Loucy (cell line): ENCODE data around the gene PALLD.

Experiments used
- H2AFZ ChIP-seq: fragments of 200-600 bp; sonication (generic); 2 replicates; pipeline ENCODE4 v1.6.0; 2016; ENCODE audit warnings: antibody characterized with exemption, mild to moderate bottlenecking, low read length, moderate library complexity
- H3F3A ChIP-seq: fragments of 200-600 bp; 2 replicates; pipeline ENCODE4 v1.6.0; 2016; ENCODE audit warnings: antibody characterized with exemption, low read depth, mild to moderate bottlenecking
- H3K27me3 ChIP-seq: fragments of 200-600 bp; sonication (generic); 2 replicates; pipeline ENCODE4 v1.6.1; 2014; ENCODE audit warnings: low read length, mild to moderate bottlenecking; ENCODE audit not compliant: insufficient read depth, poor library complexity, severe bottlenecking
- H3K36me3 ChIP-seq: fragments of 200-600 bp; sonication (generic); 2 replicates; pipeline ENCODE4 v1.6.1; 2016; ENCODE audit warnings: low read length; ENCODE audit not compliant: insufficient read depth
- H3K4me1 ChIP-seq: fragments of 200-600 bp; sonication (generic); 2 replicates; pipeline ENCODE4 v1.5.1; 2014; ENCODE audit warnings: low read length, mild to moderate bottlenecking; ENCODE audit not compliant: insufficient read depth, poor library complexity, severe bottlenecking
- H3K4me2 ChIP-seq: fragments of 200-600 bp; sonication (generic); 2 replicates; pipeline ENCODE4 v1.6.0; 2014; ENCODE audit warnings: antibody characterized with exemption, low read length, low read depth, mild to moderate bottlenecking; ENCODE audit not compliant: poor library complexity, severe bottlenecking
- H3K4me3 ChIP-seq: fragments of 200-600 bp; sonication (generic); 2 replicates; pipeline ENCODE4 v1.5.1; 2014; ENCODE audit warnings: low read length, mild to moderate bottlenecking, mixed read lengths; ENCODE audit not compliant: poor library complexity, severe bottlenecking
- H3K79me2 ChIP-seq: fragments of 200-600 bp; sonication (generic); 2 replicates; pipeline ENCODE4 v1.6.1; 2014; ENCODE audit warnings: low read length; ENCODE audit not compliant: insufficient read depth
- H3K9ac ChIP-seq: fragments of 200-600 bp; sonication (generic); 2 replicates; pipeline ENCODE4 v1.6.0; 2014; ENCODE audit warnings: mild to moderate bottlenecking, low read depth, low read length, moderate library complexity; ENCODE audit not compliant: poor library complexity, severe bottlenecking
- H3K9me2 ChIP-seq: fragments of 200-600 bp; sonication (generic); replicated peaks from 2 replicates; pipeline ENCODE4 v1.6.1; 2016; ENCODE audit warnings: low read depth, low read length, mixed read lengths
- H3K9me3 ChIP-seq: fragments of 200-600 bp; sonication (generic); 2 replicates; pipeline ENCODE4 v1.6.1; 2014; ENCODE audit warnings: mild to moderate bottlenecking, antibody characterized with exemption, low read length, low read depth; ENCODE audit not compliant: insufficient read depth
- H4K20me1 ChIP-seq: fragments of 200-600 bp; sonication (generic); 2 replicates; pipeline ENCODE4 v1.6.0; 2014; ENCODE audit warnings: antibody characterized with exemption, low read length, mild to moderate bottlenecking; ENCODE audit not compliant: insufficient read depth, poor library complexity, severe bottlenecking
- EZH2phosphoT487 ChIP-seq: fragments of 200-600 bp; IDR thresholded peaks from 2 replicates; pipeline ENCODE4 v1.6.1; 2018; ENCODE audit warnings: antibody characterized with exemption, mild to moderate bottlenecking, moderate library complexity, borderline replicate concordance
- TF ChIP-seq, protein P1 (sequence below): fragments of 200-600 bp; sonication (generic); conservative IDR thresholded peaks from 2 replicates; pipeline ENCODE4 v1.5.1; 2014; ENCODE audit warnings: mild to moderate bottlenecking, antibody characterized with exemption, low read length

PALLD gene

DNA sequence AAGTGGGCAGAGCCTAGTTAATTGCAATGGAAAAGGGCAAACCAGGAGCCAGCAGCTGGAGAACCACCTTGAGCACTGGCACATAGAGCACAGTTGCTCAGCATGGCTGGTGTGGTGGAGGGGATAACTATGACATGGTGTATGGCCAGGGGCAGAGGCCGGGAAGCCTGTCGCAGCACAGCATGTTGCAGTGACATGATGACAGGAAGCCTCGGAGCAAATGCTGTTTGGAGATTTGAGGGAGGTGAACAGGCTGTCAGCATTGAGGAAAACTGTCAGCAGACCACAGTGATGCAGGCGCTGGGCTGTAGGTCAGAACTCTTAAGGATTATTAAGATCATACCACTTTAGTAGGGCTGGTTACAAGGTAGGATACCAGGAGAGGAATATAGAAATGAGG is 284.5 kb downstream of the PALLD start:
- Histone ChIP-seq H4K20me1 (no peaks in the 10 kb centered on the region), H3K9ac (no peak overlapping the region), H2AFZ (no peak overlapping the region), H3K4me1 (no peaks in the 10 kb centered on the region), H3K4me2 (no peak overlapping the region), H3K4me3 (no peak overlapping the region), H3K9me2 (no peaks in the 10 kb centered on the region), H3K9me3 (no peaks in the 10 kb centered on the region), H3K27me3 (no peaks in the 10 kb centered on the region), H3K79me2 (no peaks in the 10 kb centered on the region), H3K36me3 (no peaks in the 10 kb centered on the region), H3F3A (no peaks in the 10 kb centered on the region)
- no peak for TF ChIP-seq EZH2phosphoT487
- TF ChIP-seq, protein P1, sequence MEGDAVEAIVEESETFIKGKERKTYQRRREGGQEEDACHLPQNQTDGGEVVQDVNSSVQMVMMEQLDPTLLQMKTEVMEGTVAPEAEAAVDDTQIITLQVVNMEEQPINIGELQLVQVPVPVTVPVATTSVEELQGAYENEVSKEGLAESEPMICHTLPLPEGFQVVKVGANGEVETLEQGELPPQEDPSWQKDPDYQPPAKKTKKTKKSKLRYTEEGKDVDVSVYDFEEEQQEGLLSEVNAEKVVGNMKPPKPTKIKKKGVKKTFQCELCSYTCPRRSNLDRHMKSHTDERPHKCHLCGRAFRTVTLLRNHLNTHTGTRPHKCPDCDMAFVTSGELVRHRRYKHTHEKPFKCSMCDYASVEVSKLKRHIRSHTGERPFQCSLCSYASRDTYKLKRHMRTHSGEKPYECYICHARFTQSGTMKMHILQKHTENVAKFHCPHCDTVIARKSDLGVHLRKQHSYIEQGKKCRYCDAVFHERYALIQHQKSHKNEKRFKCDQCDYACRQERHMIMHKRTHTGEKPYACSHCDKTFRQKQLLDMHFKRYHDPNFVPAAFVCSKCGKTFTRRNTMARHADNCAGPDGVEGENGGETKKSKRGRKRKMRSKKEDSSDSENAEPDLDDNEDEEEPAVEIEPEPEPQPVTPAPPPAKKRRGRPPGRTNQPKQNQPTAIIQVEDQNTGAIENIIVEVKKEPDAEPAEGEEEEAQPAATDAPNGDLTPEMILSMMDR = no peak

DNA sequence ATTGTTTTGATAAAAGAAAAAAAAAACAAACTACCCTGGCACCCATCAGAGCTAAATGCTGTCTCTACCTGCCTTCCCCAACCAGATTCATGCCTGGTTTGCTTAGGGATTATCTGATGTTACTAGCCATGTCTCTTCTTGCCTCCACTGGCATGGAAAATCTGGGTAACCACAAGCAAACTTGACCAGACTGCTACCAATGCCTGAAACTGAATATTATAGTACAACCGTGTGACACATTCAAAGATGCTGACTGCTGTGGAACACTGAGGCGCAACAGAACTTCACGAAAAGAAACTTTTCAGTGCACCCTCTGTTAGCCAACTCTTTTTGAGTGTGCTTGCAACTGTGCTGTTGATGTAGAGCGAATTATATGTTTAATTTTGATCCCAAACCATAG is 285.1 kb downstream of the PALLD start:
- Histone ChIP-seq H4K20me1 (no peaks in the 10 kb centered on the region), H2AFZ (no peak overlapping the region), H3K79me2 (no peaks in the 10 kb centered on the region), H3F3A (no peaks in the 10 kb centered on the region), H3K9me2 (no peaks in the 10 kb centered on the region), H3K27me3 (no peaks in the 10 kb centered on the region), H3K9ac (no peak overlapping the region), H3K4me3 (no peak overlapping the region), H3K36me3 (no peaks in the 10 kb centered on the region), H3K4me2 (no peak overlapping the region), H3K4me1 (no peaks in the 10 kb centered on the region), H3K9me3 (no peaks in the 10 kb centered on the region)
- TF ChIP-seq EZH2phosphoT487 = no peak
- TF ChIP-seq, protein P1 = no peak

DNA sequence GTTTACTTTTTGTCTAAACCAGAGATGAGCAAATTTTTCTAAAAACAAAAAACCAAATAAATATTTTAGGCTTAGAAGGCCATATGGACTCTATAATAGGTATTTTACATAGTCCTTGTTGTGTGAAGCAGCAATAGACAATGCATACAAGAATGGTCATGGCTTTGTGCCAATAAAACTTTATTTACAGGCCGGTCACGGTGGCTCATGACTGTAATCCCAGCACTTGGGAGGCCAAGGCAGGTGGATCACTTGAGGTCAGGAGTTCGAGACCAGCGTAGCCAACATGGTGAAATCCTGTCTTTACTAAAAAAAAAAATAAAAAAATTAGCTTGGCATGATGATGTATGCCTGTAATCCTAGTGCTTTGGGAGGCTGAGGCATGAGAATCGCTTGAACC is 285.6 kb downstream of the PALLD start:
- H3K36me3 ChIP-seq = no peaks in the 10 kb centered on the region
- no peak for TF ChIP-seq EZH2phosphoT487
- TF ChIP-seq, protein P1 = no peak
- H3K27me3 ChIP-seq = no peaks in the 10 kb centered on the region
- no peaks in the 10 kb centered on the region for H4K20me1 ChIP-seq
- H3K4me3 ChIP-seq = no peak overlapping the region
- H3K4me2 ChIP-seq = no peak overlapping the region
- H3K9ac ChIP-seq = no peak overlapping the region
- H3K79me2 ChIP-seq = no peaks in the 10 kb centered on the region
- H3F3A ChIP-seq = no peaks in the 10 kb centered on the region
- no peaks in the 10 kb centered on the region for H3K9me3 ChIP-seq
- no peak overlapping the region for H2AFZ ChIP-seq
- H3K4me1 ChIP-seq = no peaks in the 10 kb centered on the region
- H3K9me2 ChIP-seq = no peaks in the 10 kb centered on the region
